Globus pallidus (tissue), 1 donor: ENCODE results near the gene ABCB1.
"Not testable (repeated sequence)": the region's sequence is repeated elsewhere in the genome, so short reads cannot be mapped to it uniquely, and the experiment has no call there.

Experiments
- DNase-seq: peaks from one replicate; pipeline ENCODE4 v3.0.0-alpha.2; 2015; ENCODE audit warnings: low spot score

ABCB1 gene

DNA sequence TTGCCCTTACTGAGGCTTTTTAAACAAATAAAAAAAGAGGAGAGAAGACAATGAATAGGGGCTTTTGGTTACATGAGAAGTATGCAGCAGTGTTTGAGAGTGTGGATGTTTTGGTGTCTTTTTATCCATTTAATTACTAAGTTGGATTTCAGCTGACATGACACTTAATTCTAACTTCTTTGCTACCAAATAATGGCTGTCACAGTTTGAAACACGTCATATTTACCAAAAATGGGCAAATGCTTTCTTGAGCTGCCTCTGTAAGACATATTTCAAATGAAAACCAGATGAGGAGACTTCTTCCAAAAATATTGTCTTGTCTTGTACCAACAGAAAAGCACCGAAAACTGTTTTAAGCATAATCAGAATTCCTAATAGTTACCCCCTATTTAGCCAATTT, 129.2 kb downstream of the ABCB1 start:
- no peak for DNase-seq

DNA sequence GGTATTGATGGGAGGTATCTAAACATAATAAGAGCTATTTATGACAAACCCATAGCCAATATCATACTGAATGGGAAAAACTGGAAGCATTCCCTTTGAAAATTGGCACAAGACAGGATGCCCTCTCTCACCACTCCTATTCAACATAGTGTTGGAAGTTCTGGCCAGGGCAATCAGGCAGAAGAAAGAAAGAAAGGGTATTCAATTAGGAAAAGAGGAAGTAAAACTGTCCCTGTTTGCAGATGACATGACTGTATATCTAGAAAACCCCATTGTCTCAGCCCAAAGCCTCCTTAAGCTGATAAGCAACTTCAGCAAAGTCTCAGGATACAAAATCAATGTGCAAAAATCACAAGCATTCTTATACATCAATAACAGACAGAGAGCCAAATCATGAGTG, 131.5 kb downstream of the ABCB1 start:
- DNase-seq, result not testable (repeated sequence)

DNA sequence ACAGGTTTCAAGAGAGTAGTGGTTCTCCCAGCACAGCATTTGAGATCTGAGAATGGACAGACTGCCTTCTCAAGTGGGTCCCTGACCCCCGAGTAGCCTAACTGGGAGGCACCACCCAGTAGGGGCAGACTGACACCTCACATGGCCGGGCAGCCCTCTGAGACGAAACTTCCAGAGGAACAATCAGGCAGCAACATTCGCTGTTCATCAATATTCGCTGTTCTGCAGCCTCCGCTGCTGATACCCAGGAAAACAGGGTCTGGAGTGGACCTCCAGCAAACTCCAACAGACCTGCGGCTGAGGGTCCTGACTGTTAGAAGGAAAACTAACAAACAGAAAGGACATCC, 135.2 kb downstream of the ABCB1 start:
- not testable (repeated sequence) for DNase-seq

DNA sequence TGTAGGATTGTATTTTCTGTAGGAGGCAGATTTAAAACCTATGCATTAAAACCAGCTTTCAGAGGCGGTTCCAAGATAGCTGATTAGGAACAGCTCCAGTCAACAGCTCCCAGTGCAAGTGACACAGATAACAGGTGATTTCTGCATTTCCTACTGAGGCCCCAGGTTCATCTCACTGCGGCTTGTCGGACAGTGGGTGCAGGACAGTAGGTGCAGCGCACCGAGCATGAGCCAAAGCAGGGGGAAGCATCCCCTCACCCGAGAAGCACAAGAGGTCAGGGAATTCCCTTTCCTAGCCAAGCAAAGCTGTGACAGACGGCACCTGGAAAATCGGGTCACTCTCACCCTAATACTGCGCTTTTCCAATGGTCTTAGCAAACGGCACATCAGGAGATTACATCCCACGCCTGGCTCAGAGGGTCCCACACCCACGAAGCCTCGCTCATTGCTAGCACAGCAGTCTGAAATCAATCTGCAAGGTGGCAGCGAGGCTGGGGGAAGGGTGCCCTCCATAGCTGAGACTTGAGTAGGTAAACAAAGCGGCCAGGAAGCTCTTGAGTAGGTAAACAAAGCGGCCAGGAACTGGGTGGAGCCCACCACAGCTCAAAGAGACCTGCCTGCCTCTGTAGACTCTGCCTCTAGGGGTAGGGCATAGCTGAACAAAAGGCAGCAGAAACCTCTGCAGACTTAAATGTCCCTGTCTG, 135.7 kb downstream of the ABCB1 start:
- not testable (repeated sequence) for DNase-seq

DNA sequence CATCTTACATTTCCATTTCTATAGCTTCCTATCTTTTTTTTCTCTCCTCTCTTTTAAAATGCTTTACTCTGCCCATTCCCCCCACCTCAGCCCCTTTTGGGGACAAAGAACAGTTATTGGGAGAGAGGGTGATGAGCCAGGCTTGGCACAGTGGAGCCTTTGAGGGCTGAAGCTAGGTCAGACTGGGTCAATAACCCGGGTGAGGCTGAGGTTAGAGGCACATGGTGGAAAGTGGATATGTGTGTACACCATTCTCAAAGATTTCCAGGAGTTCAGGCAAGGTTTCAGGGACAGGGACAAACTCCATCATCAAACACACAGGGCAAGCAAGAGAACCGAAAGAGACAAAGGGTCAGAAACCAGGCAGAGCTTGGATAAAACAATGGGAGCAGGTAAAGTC, 136.7 kb downstream of the ABCB1 start:
- DNase-seq, result no peak

DNA sequence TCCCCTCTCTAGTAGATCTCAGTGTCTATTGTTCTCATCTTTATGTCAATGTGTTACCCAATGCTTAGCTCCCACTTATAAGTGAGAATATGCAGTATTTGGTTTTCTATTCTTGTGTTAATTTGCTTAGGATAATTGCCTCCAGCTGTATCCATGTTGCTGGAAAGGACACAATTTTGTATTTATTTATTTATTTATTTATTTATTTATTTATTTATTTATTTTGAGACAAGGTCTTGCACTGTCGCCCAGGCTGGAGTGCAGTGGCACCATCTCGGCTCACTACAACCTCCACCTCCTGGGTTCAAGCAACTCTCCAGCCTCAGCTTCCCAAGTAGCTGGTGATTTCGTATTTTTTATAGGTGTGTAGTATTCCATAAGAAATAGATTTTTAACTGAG, 140.2 kb downstream of the ABCB1 start:
- DNase-seq, result not testable (repeated sequence)

DNA sequence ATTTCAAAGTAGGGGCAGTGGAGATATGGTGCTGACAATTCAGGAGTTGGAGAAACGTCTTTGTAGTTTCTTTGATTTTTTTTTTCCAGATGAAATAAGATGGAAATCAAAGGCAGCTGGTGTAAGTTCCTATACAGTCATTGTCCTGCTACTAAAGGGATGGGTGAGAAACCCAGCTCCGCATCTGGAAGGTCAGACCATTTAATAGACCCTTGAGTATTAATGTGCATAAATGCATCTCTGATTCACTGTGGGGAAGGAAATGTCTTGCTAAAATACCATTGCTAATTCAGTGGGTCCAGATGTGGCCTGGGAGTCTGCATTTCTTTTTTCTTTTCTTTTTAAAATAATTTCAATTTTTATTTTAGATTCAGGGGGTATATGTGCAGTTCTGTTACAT, 140.7 kb downstream of the ABCB1 start:
- DNase-seq, result no peak

DNA sequence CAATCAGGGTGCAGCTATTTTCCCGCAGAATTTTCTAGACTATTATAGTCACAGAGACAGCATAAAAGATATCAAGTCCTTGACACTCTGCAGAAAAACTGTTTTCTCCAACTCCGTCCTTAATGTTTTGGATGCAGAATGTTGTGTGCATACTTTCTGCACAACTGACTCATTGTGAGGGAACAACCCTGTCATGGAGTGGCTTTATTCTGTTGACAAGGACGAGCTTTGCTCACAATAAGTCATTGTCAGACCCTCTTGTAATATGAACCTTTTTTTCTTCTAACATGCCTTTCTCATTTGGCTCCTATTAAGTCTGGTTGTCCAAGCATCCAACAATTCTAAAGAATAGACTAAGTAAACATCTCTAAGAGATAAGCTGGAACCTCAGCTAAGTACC, 142.5 kb downstream of the ABCB1 start:
- no peak for DNase-seq

DNA sequence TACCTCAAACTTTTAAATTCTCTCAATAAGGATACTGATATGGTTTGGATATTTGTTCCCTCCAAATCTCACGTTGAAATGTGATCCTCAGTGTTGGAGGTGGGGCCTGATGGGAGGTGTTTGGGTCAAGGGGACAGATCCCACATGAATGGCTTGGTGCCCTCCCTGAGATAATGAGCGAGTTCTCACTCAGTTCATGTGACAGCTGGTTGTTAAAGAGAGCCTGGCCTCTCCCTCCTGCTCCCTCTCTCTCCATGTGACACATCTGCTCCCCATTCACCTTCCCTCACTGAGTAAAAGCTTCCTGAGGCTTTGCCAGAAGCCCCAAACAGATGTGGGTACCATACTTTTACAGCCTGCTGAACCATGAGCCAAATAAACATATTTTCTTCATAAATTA, 144.4 kb downstream of the ABCB1 start:
- DNase-seq, result no peak
